NOMO-1 (cell line): ENCODE measurements around the gene SPRED2.

Source experiments
- DNase-seq, 2 experiments: peaks; one replicate each; lab custom pipeline; 2025; ENCODE audit not compliant: unreplicated experiment in 2 of 2; lab: John Stamatoyannopoulos, UW

The SPRED2 gene

GRCh38 chr2:65388596-65389390 lies 43.6 kb downstream of the SPRED2 start:
- no peak for DNase-seq

DNA sequence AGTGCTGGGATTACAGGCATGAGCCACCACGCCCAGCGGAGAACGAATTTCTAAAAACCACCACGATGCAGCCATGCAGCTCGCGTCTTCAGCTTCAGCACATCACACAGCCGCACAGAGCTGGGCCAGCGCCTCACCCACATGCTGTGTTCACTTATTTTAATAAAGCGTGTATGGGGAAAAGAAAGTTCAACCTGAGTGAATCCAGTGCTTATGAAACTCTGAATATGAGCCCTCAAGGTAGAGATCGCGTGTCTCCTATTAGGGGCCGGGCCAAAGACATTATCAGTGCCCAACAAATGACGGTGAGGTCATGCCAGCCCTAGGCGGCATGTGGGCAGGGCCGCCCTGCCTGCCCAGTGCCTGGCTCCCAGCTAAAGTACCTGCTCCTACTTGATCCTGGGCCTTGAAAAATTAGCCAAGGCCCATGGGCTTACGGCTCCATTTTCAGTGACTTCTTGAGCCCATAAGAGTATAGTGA lies 44.3 kb downstream of the SPRED2 start:
- no peak for DNase-seq

DNA sequence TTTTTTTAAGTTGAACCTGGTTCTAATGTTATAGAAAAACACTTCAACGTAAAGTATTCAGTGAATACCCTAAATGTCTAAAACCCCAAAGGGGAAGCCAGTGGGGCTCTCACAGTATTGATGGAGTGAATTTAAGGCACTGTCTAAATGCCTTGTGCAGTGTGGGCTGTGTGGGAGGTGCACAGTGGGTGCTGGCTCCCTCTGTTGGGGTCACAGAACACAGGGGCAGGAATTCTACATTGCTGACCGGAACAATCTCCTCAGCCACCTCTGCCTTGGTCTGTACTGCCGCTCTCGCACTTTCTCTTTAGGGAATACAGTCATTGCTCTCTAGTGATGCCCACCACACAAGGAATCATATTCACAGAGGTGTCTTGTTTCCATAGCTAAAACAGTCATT lies 45.4 kb downstream of the SPRED2 start:
- DNase-seq = no peak

DNA sequence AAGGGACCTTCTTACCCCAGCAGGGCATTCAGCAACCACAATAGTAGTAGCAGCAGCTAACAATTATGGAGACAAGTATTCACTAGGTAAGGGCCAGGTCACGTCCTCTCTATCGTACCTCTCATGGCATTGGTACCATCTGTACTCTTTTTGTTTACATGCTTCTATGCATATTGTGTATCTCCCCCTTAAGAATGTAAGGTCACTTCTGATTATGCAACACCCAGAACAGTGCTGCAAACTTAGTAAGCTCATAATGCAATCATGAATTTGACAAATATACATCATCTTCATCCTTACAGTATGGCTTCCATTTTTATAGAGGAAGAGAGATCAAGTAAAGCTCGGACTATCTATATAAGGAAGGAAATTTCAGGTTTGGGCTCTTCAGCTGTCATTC lies 46.1 kb downstream of the SPRED2 start:
- DNase-seq = no peak

GRCh38 chr2:65383541-65384488 lies 48.6 kb downstream of the SPRED2 start:
- no peak for DNase-seq

GRCh38 chr2:65382776-65383357 lies 49.5 kb downstream of the SPRED2 start:
- DNase-seq = no peak

DNA sequence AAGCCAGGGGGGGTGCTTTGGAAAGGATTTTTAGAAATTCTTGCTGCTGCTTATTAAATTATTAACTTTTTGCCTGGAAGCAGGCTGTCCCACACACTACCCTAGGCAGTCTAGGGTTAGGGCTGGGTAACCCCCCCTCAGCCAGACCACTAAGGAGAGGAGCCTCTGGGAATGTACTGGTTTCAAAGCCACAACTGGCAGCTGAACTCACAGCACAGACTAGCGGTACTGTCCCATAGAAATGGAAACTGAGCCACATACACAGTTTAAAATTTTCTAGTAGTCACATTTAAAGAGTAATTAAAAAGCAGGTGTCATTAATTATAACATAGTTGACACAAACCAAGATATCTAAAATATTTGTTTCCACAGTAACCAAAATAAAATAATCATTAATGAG lies 50.1 kb downstream of the SPRED2 start:
- DNase-seq = no peak

DNA sequence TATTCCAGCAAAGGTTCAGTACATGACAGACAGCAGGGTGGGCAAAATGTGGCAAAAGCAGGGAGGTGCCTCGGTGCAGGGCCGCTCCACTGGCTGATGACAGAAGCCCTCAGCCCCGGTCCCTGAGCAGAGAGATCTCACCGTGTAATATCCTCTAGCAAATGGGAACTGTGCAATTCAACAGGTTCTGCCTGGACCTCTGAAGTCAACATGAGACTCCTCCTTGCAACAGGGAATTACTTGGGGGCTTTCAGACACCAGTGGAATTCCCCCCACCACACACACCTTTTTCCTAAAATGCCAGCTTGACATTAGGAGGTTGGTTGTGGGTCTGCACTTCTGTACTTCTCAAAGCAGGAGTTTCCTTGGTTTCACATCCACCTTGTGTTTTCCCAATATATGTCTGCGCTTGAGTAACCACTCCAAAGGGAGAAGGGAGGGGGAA lies 50.8 kb downstream of the SPRED2 start:
- DNase-seq = no peak

DNA sequence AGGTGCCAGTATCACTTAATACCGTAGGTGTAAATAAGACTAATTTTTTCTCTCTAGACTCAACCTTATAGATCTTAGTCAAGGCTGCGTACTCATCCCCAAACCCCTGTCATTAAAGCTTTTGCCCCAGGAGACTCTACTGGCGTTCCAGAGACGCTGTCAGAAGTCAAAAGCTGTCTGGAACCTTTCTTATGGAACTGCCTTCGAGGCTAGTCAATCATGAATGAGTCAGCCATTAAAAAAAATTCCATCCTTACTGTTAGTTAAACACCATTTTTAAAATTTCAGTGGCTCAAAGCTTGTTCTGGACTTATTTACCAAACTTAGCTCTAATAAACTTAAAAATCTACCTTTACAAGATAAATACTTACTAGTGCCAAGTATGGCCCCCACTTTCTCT lies 52.1 kb downstream of the SPRED2 start:
- DNase-seq = no peak

- no peak for DNase-seq
Measured at GRCh38 chr2:65379721-65380171, 52.7 kb downstream of the SPRED2 start.

GRCh38 chr2:65379223-65379622 lies 53.2 kb downstream of the SPRED2 start:
- no peak for DNase-seq

DNA sequence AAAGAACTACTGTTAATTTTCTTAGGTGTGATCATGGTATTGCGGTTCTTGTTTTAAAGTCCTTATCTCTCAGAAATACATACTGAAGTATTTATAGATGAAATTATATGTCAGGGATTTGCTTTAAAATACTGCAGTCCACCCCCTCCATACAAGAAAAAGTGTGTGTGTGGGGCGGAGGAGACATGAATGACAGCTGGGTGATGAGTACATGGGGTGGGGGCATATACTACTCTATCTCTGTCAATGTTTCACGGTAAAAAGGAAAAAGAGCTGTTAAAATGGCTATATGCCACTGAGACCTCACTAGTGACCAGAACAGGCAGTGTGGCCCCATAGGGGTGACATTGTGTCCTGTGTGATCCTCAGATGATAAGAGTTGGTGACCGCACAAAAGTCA lies 54.1 kb downstream of the SPRED2 start:
- DNase-seq = no peak

DNA sequence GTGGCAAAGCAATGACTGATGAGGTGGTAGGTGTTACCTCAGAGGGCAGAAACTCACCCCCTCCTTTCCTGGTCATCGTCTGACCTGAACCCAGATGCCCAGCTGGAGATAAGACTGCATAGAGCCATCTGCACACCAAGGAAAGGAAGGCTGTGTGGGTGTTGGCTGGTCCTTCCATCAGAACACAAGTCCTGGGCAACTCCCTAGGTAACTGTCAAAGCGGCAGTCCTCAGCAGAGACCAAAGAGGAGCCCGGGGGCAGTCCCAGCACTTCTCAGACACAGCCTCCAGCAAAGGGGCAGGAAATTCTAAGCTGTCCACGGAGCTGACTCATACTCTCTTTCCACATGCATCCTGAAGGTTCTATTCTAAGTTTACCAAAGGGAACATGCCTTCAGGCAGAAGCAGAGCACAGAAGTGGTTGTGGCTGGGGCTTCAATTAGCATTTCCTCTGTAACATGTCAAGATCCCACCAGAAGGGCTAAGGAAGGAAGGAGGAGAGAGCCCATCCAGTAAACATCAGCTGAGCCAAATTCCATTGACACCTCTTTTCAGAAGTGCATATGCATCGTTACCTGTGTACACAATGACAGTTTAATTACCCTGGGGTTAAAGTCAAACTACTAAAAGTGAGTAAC lies 54.7 kb downstream of the SPRED2 start:
- peak; percentile 58 to 82 for DNase-seq

DNA sequence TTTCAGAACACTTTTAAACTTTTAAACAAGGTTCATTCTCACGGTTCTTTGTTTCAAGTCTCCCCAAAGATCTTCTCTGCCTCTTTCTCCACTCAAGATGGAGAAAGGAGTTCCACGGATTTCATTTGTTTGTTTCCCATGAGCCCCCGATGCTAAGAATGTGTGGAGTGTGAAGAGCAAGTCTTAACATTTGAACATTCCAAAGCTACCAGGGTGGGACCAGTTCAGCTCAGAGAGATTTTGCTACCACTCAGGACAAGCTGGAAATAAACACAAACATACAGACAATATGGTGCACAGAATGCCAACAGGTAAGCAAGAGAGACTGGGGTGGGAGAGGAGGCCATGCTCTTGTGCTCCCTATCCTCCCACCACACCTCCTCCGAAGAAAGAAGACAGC lies 56.7 kb downstream of the SPRED2 start:
- DNase-seq = no peak

- no peak for DNase-seq
Measured at GRCh38 chr2:65374999-65375398, 57.4 kb downstream of the SPRED2 start.

- DNase-seq = no peak
Measured at GRCh38 chr2:65374575-65374974, 57.8 kb downstream of the SPRED2 start.

DNA sequence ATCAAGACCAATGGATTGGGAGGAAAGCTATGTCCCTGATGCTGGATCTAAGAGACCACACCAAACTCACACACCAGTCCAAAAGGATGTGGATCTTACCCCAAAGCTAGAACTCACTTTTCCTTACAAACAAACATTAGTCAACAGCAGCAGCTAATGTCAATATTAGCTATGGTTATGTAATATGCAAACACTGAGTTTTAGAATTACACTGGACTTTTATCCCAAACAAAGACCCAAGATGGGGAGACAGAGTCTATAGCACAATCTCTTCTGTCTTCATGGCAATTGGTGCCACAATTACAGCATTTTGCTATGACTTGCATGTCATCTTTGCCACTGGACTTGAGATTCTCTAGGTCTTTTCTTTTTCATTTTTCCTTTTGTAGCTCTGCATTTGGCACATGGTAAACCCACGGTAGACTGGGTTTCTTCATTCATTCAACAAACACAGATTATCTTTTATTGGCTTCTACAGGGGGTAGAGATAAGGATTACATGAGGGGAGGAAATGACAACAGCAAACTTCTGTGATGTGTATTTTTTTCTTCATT lies 59.0 kb downstream of the SPRED2 start:
- DNase-seq = no peak

DNA sequence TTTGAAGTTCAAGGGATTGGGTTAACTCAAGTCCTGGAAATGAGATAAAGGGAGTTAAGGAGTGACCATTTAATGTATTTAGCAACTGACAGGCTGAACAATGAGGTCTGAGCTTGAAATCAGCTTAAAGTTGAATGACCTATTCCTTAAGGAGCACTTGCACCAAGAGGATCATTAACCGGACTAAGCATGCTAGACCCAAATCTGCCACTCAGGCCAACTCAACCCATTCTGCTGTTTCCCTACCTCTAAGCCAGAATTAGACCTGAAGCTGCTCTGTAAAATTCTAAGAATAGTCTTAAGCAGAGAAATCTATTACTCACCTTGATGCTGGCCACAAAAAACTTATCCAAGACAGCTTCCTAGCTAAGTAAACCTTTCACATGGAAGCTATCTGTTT lies 59.8 kb downstream of the SPRED2 start:
- no peak for DNase-seq

DNA sequence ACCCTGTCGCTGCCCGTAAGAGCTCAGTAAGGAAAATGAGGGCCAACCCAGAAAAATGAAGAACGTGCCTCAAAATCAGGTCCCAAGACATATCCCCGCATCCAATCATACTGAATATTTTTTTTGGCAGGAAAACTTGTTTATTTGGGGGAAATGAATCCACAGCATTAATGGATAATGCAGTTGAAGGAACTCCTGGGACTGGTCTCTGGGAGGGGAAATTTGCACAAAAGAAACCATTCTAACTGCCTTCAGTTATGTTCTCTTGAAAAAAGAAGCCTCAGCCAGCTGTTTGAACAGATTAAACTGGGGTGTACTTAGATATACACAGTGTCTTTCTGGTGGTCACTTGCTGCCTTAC lies 61.3 kb downstream of the SPRED2 start:
- no peak for DNase-seq

DNA sequence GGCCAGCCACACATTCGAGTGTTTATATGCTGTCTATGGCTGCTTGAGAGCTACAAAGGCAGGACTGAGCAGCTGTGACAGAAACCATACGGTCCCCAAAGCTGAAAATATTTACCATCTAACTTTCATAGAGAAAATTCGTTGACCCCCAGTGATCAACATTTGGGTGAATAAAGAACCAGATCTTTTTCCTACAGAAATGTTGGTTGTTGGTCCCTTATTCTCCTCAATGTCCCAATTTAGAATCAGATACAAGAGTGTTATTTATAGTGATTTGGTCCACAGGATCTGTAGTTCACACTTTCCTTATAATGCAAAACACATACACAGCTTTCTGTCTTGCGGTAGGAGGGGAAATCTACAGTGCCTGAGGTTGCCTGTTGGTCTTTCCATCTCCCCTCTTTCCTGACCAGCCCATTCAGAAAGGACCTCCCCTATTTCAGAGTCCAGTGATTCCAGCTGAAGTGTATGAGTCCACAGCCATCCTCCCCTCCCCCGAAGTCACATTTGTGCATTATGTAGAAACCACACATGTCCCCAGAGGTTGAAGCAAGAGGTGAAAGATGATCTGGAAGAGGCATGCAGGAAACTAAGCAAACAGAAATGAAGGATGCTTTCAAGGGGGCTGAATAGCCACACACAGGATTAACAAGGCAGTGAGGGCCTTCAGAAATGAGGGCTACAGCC lies 61.9 kb downstream of the SPRED2 start:
- DNase-seq = no peak
